GM12878 (cell line): Measurements from ENCODE around the gene FRAS1. TPM values are rescaled to one million over a fixed set of nuclear protein-coding genes. Genes with fewer than 3 reads are reported as not detected.
A peak's percentile ranks its signal among the peaks of the same experiment; 100 is the strongest.

Experiments
- ATAC-seq: fragments of 200-7000 bp; cut with Tn5 transposase; 3 replicates; pipeline ENCODE4 v1.9.1; 2020; ENCODE audit warnings: mild to moderate bottlenecking, moderate library complexity
- BruUV-seq: library from RNA; stranded (reverse); fragments of 400-500 nt; replicated peaks from 2 replicates; lab custom pipeline; 2021; lab: Mats Ljungman, UMichigan
- CTCF ChIA-PET: fragments of 300-600 bp; sonication (Branson Sonifier 250); formaldehyde crosslinking; extraction: SDS; loops from one replicate; lab custom pipeline; 2021; ENCODE audit warnings: inconsistent platforms; lab: Yijun Ruan, JAX
- POLR2A ChIA-PET: fragments of 350-600 bp; formaldehyde crosslinking; extraction: SDS; loops from one replicate; lab custom pipeline; 2021; ENCODE audit warnings: inconsistent platforms; lab: Charles Lee
- RAD21 ChIA-PET: fragments of 300-600 bp; sonication (Branson Sonifier 250); formaldehyde crosslinking; loops from one replicate; lab custom pipeline; 2023; ENCODE audit warnings: antibody characterized with exemption; ENCODE audit not compliant: unreplicated experiment; lab: Charles Lee
- SMC1A ChIA-PET: fragments of 300-600 bp; sonication (Branson Sonifier 250); formaldehyde crosslinking; loops from one replicate; lab custom pipeline; 2023; ENCODE audit not compliant: unreplicated experiment, uncharacterized antibody; lab: Charles Lee
- DNase-seq: peaks from one replicate; pipeline ENCODE4 v3.0.0-alpha.2; 2011; ENCODE audit warnings: low read depth, low spot score
- FAIRE-seq: peaks from 3 replicates; lab custom pipeline; 2011; peaks lifted over from hg19 to GRCh38; lab: Jason Lieb, UNC
- H2AFZ ChIP-seq: 2 replicates; pipeline ENCODE4 v1.6.0; 2011; ENCODE audit warnings: low read depth, low read length, control low read depth; ENCODE audit not compliant: control insufficient read depth
- H3K27ac ChIP-seq: 2 replicates; pipeline ENCODE4 v1.5.1; 2011; ENCODE audit warnings: control low read depth; ENCODE audit not compliant: control insufficient read depth, insufficient read depth
- H3K27me3 ChIP-seq, 2 experiments: replicated peaks in 1 of 2; 2 replicates each; pipeline versions ENCODE4 v1.6.0 to v1.6.1; 2011; ENCODE audit warnings: low read length in 1 of 2; ENCODE audit not compliant: control insufficient read depth in 2 of 2, insufficient read depth in 2 of 2
- H3K36me3 ChIP-seq, 2 experiments: 2 replicates each; pipeline ENCODE4 v1.5.1; 2011; ENCODE audit warnings: low read length in 1 of 2; ENCODE audit not compliant: control insufficient read depth in 2 of 2, insufficient read depth in 2 of 2
- H3K4me1 ChIP-seq: 2 replicates; pipeline ENCODE4 v1.6.1; 2011; ENCODE audit warnings: mild to moderate bottlenecking, low read length, moderate library complexity, mixed read lengths; ENCODE audit not compliant: control insufficient read depth, insufficient read depth
- H3K4me2 ChIP-seq: 2 replicates; pipeline ENCODE4 v1.6.0; 2011; ENCODE audit warnings: control low read depth; ENCODE audit not compliant: control insufficient read depth, insufficient read depth
- H3K4me3 ChIP-seq: fragments of 200-600 bp; sonication (generic); 2 replicates; pipeline ENCODE4 v1.5.1; 2016
- H3K79me2 ChIP-seq: 2 replicates; pipeline ENCODE4 v1.6.0; 2011; ENCODE audit warnings: low read length; ENCODE audit not compliant: control insufficient read depth, insufficient read depth
- H3K9ac ChIP-seq: 2 replicates; pipeline ENCODE4 v1.8.0; 2011; ENCODE audit warnings: low read length, control low read depth, mixed read lengths; ENCODE audit not compliant: control insufficient read depth, insufficient read depth
- H3K9me3 ChIP-seq: replicated peaks from 3 replicates; pipeline ENCODE4 v1.5.1; 2011; ENCODE audit warnings: mild to moderate bottlenecking, low read length; ENCODE audit not compliant: control insufficient read depth, insufficient read depth
- H4K20me1 ChIP-seq: 2 replicates; pipeline ENCODE4 v1.6.0; 2011; ENCODE audit not compliant: control insufficient read depth, insufficient read depth
- CHD2 ChIP-seq: IDR thresholded peaks from 2 replicates; pipeline ENCODE4 v1.6.1; 2011; ENCODE audit warnings: low read depth, low read length, improper control_type of control experiment, borderline replicate concordance
- EED ChIP-seq: sonication (generic); IDR thresholded peaks from 2 replicates; pipeline ENCODE4 v1.6.1; 2016; ENCODE audit warnings: antibody characterized with exemption, low read depth
- ESRRA ChIP-seq: IDR thresholded peaks from 2 replicates; pipeline ENCODE4 v1.6.1; 2012; ENCODE audit warnings: mild to moderate bottlenecking, low read length, improper control_type of control experiment
- FOS ChIP-seq: IDR thresholded peaks from 3 replicates; pipeline ENCODE4 v1.6.1; 2011; ENCODE audit warnings: borderline replicate concordance; ENCODE audit not compliant: insufficient read length; ENCODE audit errors: extremely low read depth
- GABPA ChIP-seq: IDR thresholded peaks from 2 replicates; pipeline ENCODE4 v1.6.1; 2014; ENCODE audit warnings: antibody characterized with exemption, low read depth, mild to moderate bottlenecking, inconsistent platforms
- HDAC2 ChIP-seq: fragments of 200-600 bp; sonication (generic); IDR thresholded peaks from 2 replicates; pipeline ENCODE4 v1.6.1; 2017
- HDAC6 ChIP-seq: fragments of 200-600 bp; sonication (generic); IDR thresholded peaks from one replicate; pipeline ENCODE4 v1.8.0; 2017; ENCODE audit warnings: antibody characterized with exemption; ENCODE audit not compliant: unreplicated experiment
- HDGF ChIP-seq: fragments of 450-650 bp; IDR thresholded peaks from 2 replicates; pipeline ENCODE4 v1.6.1; 2016; ENCODE audit warnings: antibody characterized with exemption
- IKZF2 ChIP-seq, 2 experiments: fragments of 450-650 bp; IDR thresholded peaks; 2 replicates each; pipeline ENCODE4 v1.6.1; 2017; ENCODE audit warnings: mild to moderate bottlenecking in 2 of 2, moderate library complexity in 2 of 2
- PAX8 ChIP-seq: fragments of 450-650 bp; IDR thresholded peaks from 2 replicates; pipeline ENCODE4 v1.6.1; 2017; ENCODE audit warnings: mild to moderate bottlenecking, moderate library complexity
- RBBP5 ChIP-seq: fragments of 200-600 bp; sonication (generic); conservative IDR thresholded peaks from 2 replicates; pipeline ENCODE4 v1.6.1; 2016
- SIN3A ChIP-seq: IDR thresholded peaks from 2 replicates; pipeline ENCODE4 v1.6.1; 2012; ENCODE audit warnings: low read depth, low read length, improper control_type of control experiment
- SREBF1 ChIP-seq: IDR thresholded peaks from 2 replicates; pipeline ENCODE4 v1.6.1; 2012; ENCODE audit warnings: mild to moderate bottlenecking, low read length
- SREBF2 ChIP-seq: IDR thresholded peaks from 2 replicates; pipeline ENCODE4 v1.6.1; 2012; ENCODE audit warnings: mild to moderate bottlenecking, low read length
- TARDBP ChIP-seq: IDR thresholded peaks from 2 replicates; pipeline ENCODE4 v1.6.1; 2016; ENCODE audit warnings: borderline replicate concordance
- WRNIP1 ChIP-seq: IDR thresholded peaks from 2 replicates; pipeline ENCODE4 v1.6.1; 2011; ENCODE audit warnings: low read depth, low read length, improper control_type of control experiment, borderline replicate concordance
- YY1 ChIP-seq: IDR thresholded peaks from 2 replicates; pipeline ENCODE4 v1.6.1; 2011; ENCODE audit warnings: low read depth, mild to moderate bottlenecking, low read length
- ZNF217 ChIP-seq: fragments of 450-650 bp; IDR thresholded peaks from 2 replicates; pipeline ENCODE4 v1.6.1; 2017; ENCODE audit warnings: antibody characterized with exemption, mild to moderate bottlenecking
- ZNF24 ChIP-seq: fragments of 450-650 bp; IDR thresholded peaks from 2 replicates; pipeline ENCODE4 v1.6.1; 2017; ENCODE audit warnings: antibody characterized with exemption, mild to moderate bottlenecking
- WGBS: methylation state at CpG from one replicate; pipeline ENCODE4 v1.1.6; 2016; ENCODE audit warnings: low lambda C conversion rate; ENCODE audit not compliant: insufficient replicate concordance, insufficient coverage; ENCODE audit errors: missing lambda C conversion rate; 5-methylcytosine and 5-hydroxymethylcytosine counted together
- in situ Hi-C: fragments of 300-500 bp; cut with MboI; formaldehyde crosslinking; loops from 9 replicates; pipeline ENCODE4 v1.14.3; 2018; ENCODE audit warnings: mixed read lengths
- intact Hi-C: fragments of 100-400 bp; cut with micrococcal nuclease; formaldehyde crosslinking; loops from one replicate; pipeline ENCODE4 v1.14.2; 2022; ENCODE audit not compliant: unreplicated experiment
- polyA plus RNA-seq, 11 experiments: library from polyadenylated mRNA; depleted of rRNA in 4 of 11; unstranded in 6 of 11; stranded (reverse) in 5 of 11; fragments of >200 nt; fragmentation: Nextera tagmentation in 4 of 11; fragmentation: Illumina TruSeq in 1 of 11; extraction: Ambion mirVana in 4 of 11; extraction: Trizol in 1 of 11; gene quantifications; 1 replicate in 1 of 11; 2 replicates in 10 of 11; pipeline versions ENCODE4 v1.2.1 to v1.2.3, GENCODE V29; 2011 to 2016; ENCODE audit warnings: inconsistent platforms in 2 of 11, missing spikeins in 2 of 11, low read depth in 1 of 11
- total RNA-seq, 4 experiments: library from RNA; depleted of rRNA in 3 of 4; stranded (reverse); fragments of >200 nt in 3 of 4; fragmentation: Illumina TruSeq in 1 of 4; extraction: Trizol in 1 of 4; gene quantifications; 2 replicates each; pipeline versions ENCODE4 v1.2.1 to v1.2.3, GENCODE V29; 2013 to 2021

FRAS1 gene
- total and polyA plus RNA-seq, 10 of the 15 experiments (the other 5 are each of a cell fraction or from before 2014, with no cell fraction given) = 0.08 to 11.7 (median 0.20) TPM

GRCh38 chr4:78298618-78299017 lies 241.5 kb downstream of the FRAS1 start:
- no peaks in the 10 kb centered on the region for H3K27me3 ChIP-seq
- no peak for FAIRE-seq
- H3K4me1 ChIP-seq = peaks cover 8% of the 10 kb centered on the region; the same call in 1 of the 2 replicates
- in situ Hi-C loops = no loop called here
- TF ChIP-seq ZNF24 (no peak), SREBF1 (no peak), WRNIP1 (no peak), PAX8 (no peak), TARDBP (no peak), FOS (no peak), HDAC2 (no peak), YY1 (no peak), GABPA (no peak)
- TF ChIP-seq, all 136 proteins: peak for 0
- Histone ChIP-seq H3K9me3 (no peaks in the 10 kb centered on the region), H3K27ac (no peak overlapping the region), H3K4me3 (no peak overlapping the region), H3K36me3 (no peaks in the 10 kb centered on the region), H3K9ac (no peak overlapping the region), H3K79me2 (no peaks in the 10 kb centered on the region), H2AFZ (no peak overlapping the region), H3K4me2 (no peak overlapping the region), H4K20me1 (no peaks in the 10 kb centered on the region)
- ChIA-PET POLR2A (no interaction called here), SMC1A (interaction anchor here (0.6 to 5.9 kb wide), 7 partner anchors 12 to 339 kb away, joined by 3 to 29 read pairs (median 3); no protein-coding TSS in a partner anchor), RAD21 (no interaction called here), CTCF (interaction anchor here (1.5 to 2.7 kb wide), 2 partner anchors 12 to 239 kb away, joined by 5 to 15 read pairs; no protein-coding TSS in a partner anchor)
- intact Hi-C loops = loop anchor here (10.0 kb wide), 1 partner anchor 566 kb away; no protein-coding TSS in a partner anchor
- ATAC-seq = no peak
- DNase-seq = no peak
- BruUV-seq = no TSS peak

GRCh38 chr4:78299565-78299972 lies 242.4 kb downstream of the FRAS1 start:
- WGBS = 0% methylated on average over 2 of the region's 2 CpGs
- BruUV-seq = no TSS peak
- TF ChIP-seq PAX8 (no peak), EED (no peak), ESRRA (no peak), SREBF2 (no peak), HDAC6 (no peak), SIN3A (no peak), CHD2 (no peak), RBBP5 (no peak), HDGF (0 out of 2 replicates have a peak, but pooled peaks have one; percentile 23), IKZF2 (IDR thresholded peaks at IDR 0.05) (peak; percentile 88 to 93), ZNF217 (no peak)

More at GRCh38 chr4:78299565-78299972, 242.4 kb downstream of the FRAS1 start:
- no peak overlapping the region for H3K27ac ChIP-seq
- H3K4me3 ChIP-seq = no peak overlapping the region
- ChIA-PET POLR2A (interaction anchor here (0.6 kb wide), 1 partner anchor 221 kb away, joined by 3 read pairs; no protein-coding TSS in a partner anchor), SMC1A (interaction anchor here (1.1 to 5.9 kb wide), 4 partner anchors 11 to 338 kb away, joined by 3 to 29 read pairs (median 9); no protein-coding TSS in a partner anchor), RAD21 (no interaction called here), CTCF (interaction anchor here (1.4 kb wide), 1 partner anchor 70 kb away, joined by 4 read pairs; no protein-coding TSS in a partner anchor)
- H3K4me2 ChIP-seq = no peak overlapping the region
- peak; percentile 23 for DNase-seq
- in situ Hi-C loops (no loop called here), intact Hi-C loops (loop anchor here (10.0 kb wide), 1 partner anchor 565 kb away; no protein-coding TSS in a partner anchor)
- H4K20me1 ChIP-seq = no peaks in the 10 kb centered on the region
- no peaks in the 10 kb centered on the region for H3K9me3 ChIP-seq
- H3K4me1 ChIP-seq = peaks cover 8% of the 10 kb centered on the region; the same call in 1 of the 2 replicates
- no peaks in the 10 kb centered on the region for H3K27me3 ChIP-seq
- H3K36me3 ChIP-seq = no peaks in the 10 kb centered on the region
- FAIRE-seq = peak; percentile 47
- H3K79me2 ChIP-seq = no peaks in the 10 kb centered on the region
- H3K9ac ChIP-seq = no peak overlapping the region
- peak; percentile 82 for ATAC-seq
- H2AFZ ChIP-seq = no peak overlapping the region
